Right lobe of liver (tissue), 4 donors: ENCODE data around the gene SLC10A2.

Source experiments
- POLR2A ChIP-seq: fragments of 450-650 bp; IDR thresholded peaks from one replicate; pipeline ENCODE4 v1.6.1; 2017; ENCODE audit warnings: antibody characterized with exemption, mild to moderate bottlenecking
- TF ChIP-seq, protein P1 (sequence below), 4 donors: fragments of 200-600 bp in 3 of 4; fragments of 450-650 bp in 1 of 4; IDR thresholded peaks; one replicate each; pipeline versions ENCODE4 v1.5.1 to v1.8.0; 2016 to 2022; ENCODE audit warnings: antibody characterized with exemption in 4 of 4, mild to moderate bottlenecking in 2 of 4
- donor health status: DM: no; HTN: no; CAD: no.
- donor health status: DM: no; HTN: no; CAD: no.
- donor health status: DM: no; HTN: yes; CAD: no.

DNA sequence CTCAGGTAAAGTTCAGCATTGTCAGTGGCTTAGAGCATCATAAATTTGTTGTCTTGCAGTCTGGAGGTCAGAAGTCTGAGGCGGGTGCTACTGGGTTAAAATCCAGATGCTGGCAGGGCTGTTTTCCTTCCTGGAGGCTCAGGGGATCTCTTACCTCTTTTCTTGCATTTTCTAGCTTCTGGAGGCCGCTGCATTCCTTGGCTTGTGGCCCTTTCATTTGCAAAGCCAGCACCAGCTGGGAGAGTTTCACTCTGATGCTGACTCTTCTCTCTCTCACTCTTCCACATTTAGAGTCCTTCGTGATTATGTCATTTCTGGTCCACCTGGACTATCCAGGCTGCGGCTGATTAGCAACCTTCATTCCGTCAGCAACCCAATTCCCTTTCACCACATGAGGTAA is 38.1 kb upstream of the SLC10A2 start:
- TF ChIP-seq, protein P1, sequence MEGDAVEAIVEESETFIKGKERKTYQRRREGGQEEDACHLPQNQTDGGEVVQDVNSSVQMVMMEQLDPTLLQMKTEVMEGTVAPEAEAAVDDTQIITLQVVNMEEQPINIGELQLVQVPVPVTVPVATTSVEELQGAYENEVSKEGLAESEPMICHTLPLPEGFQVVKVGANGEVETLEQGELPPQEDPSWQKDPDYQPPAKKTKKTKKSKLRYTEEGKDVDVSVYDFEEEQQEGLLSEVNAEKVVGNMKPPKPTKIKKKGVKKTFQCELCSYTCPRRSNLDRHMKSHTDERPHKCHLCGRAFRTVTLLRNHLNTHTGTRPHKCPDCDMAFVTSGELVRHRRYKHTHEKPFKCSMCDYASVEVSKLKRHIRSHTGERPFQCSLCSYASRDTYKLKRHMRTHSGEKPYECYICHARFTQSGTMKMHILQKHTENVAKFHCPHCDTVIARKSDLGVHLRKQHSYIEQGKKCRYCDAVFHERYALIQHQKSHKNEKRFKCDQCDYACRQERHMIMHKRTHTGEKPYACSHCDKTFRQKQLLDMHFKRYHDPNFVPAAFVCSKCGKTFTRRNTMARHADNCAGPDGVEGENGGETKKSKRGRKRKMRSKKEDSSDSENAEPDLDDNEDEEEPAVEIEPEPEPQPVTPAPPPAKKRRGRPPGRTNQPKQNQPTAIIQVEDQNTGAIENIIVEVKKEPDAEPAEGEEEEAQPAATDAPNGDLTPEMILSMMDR (IDR thresholded peaks at IDR 0.05), result no peak
- no peak for TF ChIP-seq POLR2A
